ENCODE measurements around the gene PTRH1. TPM values are rescaled to one million over a fixed set of nuclear protein-coding genes. Genes with fewer than 3 reads are reported as not detected.
A peak's percentile ranks its signal among the peaks of the same experiment; 100 is the strongest.

Gene PTRH1
- total and polyA plus RNA-seq, 9 donors = 1.0 to 27.7 (median 11.1) TPM

DNA sequence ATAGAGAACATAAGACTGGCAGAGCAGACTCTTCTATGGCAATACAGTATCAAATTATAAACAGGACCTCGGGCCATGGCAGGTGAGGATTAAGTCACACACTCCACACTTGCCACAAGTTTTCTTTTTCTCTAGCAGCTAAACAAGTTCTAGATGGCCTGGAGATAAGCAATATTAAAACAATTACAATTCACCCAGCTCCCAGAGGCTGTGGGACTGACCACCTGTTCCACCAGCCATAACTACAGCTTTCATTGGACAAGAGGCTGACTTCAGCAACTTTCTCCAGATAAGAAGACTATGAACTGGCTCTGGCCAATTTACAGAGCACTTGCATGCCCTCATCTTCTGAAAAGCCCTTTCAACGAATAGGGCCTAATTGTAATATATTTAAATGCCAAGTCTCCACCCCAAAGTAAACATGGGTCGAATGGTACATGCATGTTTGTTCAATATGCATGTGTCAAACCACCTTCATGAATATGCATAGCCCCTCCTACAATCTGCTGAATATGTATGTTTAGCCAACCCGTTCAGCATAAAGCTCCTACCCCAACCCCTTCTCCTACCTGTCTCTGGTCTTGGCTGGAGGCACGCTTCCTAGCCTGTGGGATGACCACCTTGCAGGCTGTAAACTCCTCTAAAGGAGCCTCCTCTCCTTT lies 14.7 kb downstream of the PTRH1 start:
- Histone ChIP-seq H3K4me3 (no peak overlapping the region), H3K4me1 (ENCODE audit: insufficient read depth) (peaks cover 3% of the 10 kb centered on the region), H3K27me3 (no peaks in the 10 kb centered on the region), H3K36me3 (no peaks in the 10 kb centered on the region), H3K9me3 (no peaks in the 10 kb centered on the region), H3K27ac (no peak overlapping the region)
- intact Hi-C loops (cut with DNase I) = no loop called here
- no peak for DNase-seq
- WGBS, 3 donors = 73 to 78% (median 76%) methylated on average over 5 of the region's 5 CpGs
- TF ChIP-seq POLR2A (IDR thresholded peaks at IDR 0.05) (no peak), EP300 (IDR thresholded peaks at IDR 0.05) (no peak)
- TF ChIP-seq, protein P1, sequence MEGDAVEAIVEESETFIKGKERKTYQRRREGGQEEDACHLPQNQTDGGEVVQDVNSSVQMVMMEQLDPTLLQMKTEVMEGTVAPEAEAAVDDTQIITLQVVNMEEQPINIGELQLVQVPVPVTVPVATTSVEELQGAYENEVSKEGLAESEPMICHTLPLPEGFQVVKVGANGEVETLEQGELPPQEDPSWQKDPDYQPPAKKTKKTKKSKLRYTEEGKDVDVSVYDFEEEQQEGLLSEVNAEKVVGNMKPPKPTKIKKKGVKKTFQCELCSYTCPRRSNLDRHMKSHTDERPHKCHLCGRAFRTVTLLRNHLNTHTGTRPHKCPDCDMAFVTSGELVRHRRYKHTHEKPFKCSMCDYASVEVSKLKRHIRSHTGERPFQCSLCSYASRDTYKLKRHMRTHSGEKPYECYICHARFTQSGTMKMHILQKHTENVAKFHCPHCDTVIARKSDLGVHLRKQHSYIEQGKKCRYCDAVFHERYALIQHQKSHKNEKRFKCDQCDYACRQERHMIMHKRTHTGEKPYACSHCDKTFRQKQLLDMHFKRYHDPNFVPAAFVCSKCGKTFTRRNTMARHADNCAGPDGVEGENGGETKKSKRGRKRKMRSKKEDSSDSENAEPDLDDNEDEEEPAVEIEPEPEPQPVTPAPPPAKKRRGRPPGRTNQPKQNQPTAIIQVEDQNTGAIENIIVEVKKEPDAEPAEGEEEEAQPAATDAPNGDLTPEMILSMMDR (IDR thresholded peaks at IDR 0.05) = no peak

DNA sequence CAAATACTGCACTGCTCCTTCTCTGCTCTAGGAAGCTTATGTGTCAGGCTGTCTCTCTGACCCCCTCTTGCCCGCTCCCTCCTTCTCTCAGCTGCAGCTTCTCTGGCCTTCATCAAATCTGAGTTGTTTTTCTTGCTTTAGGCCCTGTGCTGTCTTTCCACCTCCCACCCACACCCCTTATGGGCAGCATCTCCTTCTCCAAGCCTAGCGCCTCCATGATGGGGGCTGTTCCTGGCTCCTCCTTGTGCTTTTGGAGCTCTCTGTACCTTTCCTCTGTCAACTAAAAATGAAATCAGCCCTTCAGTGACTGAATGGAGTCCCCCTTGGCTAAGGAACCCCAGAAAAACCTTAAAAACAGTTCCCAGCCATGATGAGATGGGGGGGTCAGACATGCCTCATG lies 15.3 kb downstream of the PTRH1 start:
- no peaks in the 10 kb centered on the region for H3K36me3 ChIP-seq
- intact Hi-C loops (cut with DNase I) = no loop called here
- 79 to 82% (median 82%) methylated on average over 2 of the region's 2 CpGs for WGBS, 3 donors
- DNase-seq = no peak
- peaks cover 4% of the 10 kb centered on the region for H3K4me1 ChIP-seq (ENCODE audit: insufficient read depth)
- no peak overlapping the region for H3K27ac ChIP-seq
- no peak overlapping the region for H3K4me3 ChIP-seq
- no peaks in the 10 kb centered on the region for H3K9me3 ChIP-seq
- H3K27me3 ChIP-seq = no peaks in the 10 kb centered on the region
- TF ChIP-seq EP300 (IDR thresholded peaks at IDR 0.05) (no peak), POLR2A (IDR thresholded peaks at IDR 0.05) (no peak)
- TF ChIP-seq, protein P1 (IDR thresholded peaks at IDR 0.05) = no peak

GRCh38 chr9:127698985-127699670 lies 16.3 kb downstream of the PTRH1 start:
- Histone ChIP-seq H3K36me3 (no peaks in the 10 kb centered on the region), H3K27me3 (no peaks in the 10 kb centered on the region), H3K9me3 (no peaks in the 10 kb centered on the region), H3K27ac (peak overlapping the region; percentile 26 to 67), H3K4me3 (peak overlapping the region; percentile 32), H3K4me1 (ENCODE audit: insufficient read depth) (peaks cover 4% of the 10 kb centered on the region)
- DNase-seq = peak; percentile 95 to 98 (median 97)
- TF ChIP-seq POLR2A (IDR thresholded peaks at IDR 0.05) (peak; percentile 45), EP300 (IDR thresholded peaks at IDR 0.05) (no peak)
- TF ChIP-seq, protein P1 (IDR thresholded peaks at IDR 0.05) = peak in 2 of 3 donors; percentile 21 to 23
- 10 to 14% (median 13%) methylated on average over 41 of the region's 41 CpGs for WGBS, 3 donors
- intact Hi-C loops (cut with DNase I) = no loop called here

DNA sequence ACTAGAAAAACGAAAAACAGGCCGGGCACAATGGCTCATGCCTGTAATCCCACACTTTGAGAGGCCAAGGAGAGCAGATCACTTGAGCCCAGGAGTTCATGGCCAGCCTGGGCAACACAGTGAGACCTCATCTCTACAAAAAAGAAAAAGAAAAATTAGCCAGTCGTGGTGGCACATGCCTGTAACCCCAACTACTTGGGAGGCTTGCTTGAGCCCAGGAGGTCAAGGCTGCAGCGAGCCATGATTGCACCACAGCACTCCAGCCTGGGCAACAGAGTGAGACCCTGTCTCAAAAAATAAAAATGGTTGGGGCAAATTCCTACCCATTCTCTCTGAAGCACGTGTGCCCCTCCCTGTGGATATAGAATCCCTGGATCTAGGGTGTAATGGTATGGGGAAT lies 17.1 kb downstream of the PTRH1 start:
- 79 to 91% (median 89%) methylated on average over 5 of the region's 5 CpGs for WGBS, 3 donors
- no peak for DNase-seq
- intact Hi-C loops (cut with DNase I) = no loop called here
- Histone ChIP-seq H3K9me3 (no peaks in the 10 kb centered on the region), H3K4me1 (ENCODE audit: insufficient read depth) (peaks cover 4% of the 10 kb centered on the region), H3K27me3 (no peaks in the 10 kb centered on the region), H3K4me3 (no peak overlapping the region), H3K36me3 (no peaks in the 10 kb centered on the region), H3K27ac (no peak overlapping the region)
- TF ChIP-seq EP300 (IDR thresholded peaks at IDR 0.05) (no peak), POLR2A (IDR thresholded peaks at IDR 0.05) (no peak)
- TF ChIP-seq, protein P1 (IDR thresholded peaks at IDR 0.05) = no peak
